Loucy (cell line): ENCODE data around the gene MED29.

Experiments
- H2AFZ ChIP-seq: fragments of 200-600 bp; sonication (generic); 2 replicates; pipeline ENCODE4 v1.6.0; 2016; ENCODE audit warnings: antibody characterized with exemption, mild to moderate bottlenecking, low read length, moderate library complexity
- H3F3A ChIP-seq: fragments of 200-600 bp; 2 replicates; pipeline ENCODE4 v1.6.0; 2016; ENCODE audit warnings: antibody characterized with exemption, low read depth, mild to moderate bottlenecking
- H3K27me3 ChIP-seq: fragments of 200-600 bp; sonication (generic); 2 replicates; pipeline ENCODE4 v1.6.1; 2014; ENCODE audit warnings: low read length, mild to moderate bottlenecking; ENCODE audit not compliant: insufficient read depth, poor library complexity, severe bottlenecking
- H3K36me3 ChIP-seq: fragments of 200-600 bp; sonication (generic); 2 replicates; pipeline ENCODE4 v1.6.1; 2016; ENCODE audit warnings: low read length; ENCODE audit not compliant: insufficient read depth
- H3K4me1 ChIP-seq: fragments of 200-600 bp; sonication (generic); 2 replicates; pipeline ENCODE4 v1.5.1; 2014; ENCODE audit warnings: low read length, mild to moderate bottlenecking; ENCODE audit not compliant: insufficient read depth, poor library complexity, severe bottlenecking
- H3K4me2 ChIP-seq: fragments of 200-600 bp; sonication (generic); 2 replicates; pipeline ENCODE4 v1.6.0; 2014; ENCODE audit warnings: antibody characterized with exemption, low read length, low read depth, mild to moderate bottlenecking; ENCODE audit not compliant: poor library complexity, severe bottlenecking
- H3K4me3 ChIP-seq: fragments of 200-600 bp; sonication (generic); 2 replicates; pipeline ENCODE4 v1.5.1; 2014; ENCODE audit warnings: low read length, mild to moderate bottlenecking, mixed read lengths; ENCODE audit not compliant: poor library complexity, severe bottlenecking
- H3K79me2 ChIP-seq: fragments of 200-600 bp; sonication (generic); 2 replicates; pipeline ENCODE4 v1.6.1; 2014; ENCODE audit warnings: low read length; ENCODE audit not compliant: insufficient read depth
- H3K9ac ChIP-seq: fragments of 200-600 bp; sonication (generic); 2 replicates; pipeline ENCODE4 v1.6.0; 2014; ENCODE audit warnings: mild to moderate bottlenecking, low read depth, low read length, moderate library complexity; ENCODE audit not compliant: poor library complexity, severe bottlenecking
- H3K9me2 ChIP-seq: fragments of 200-600 bp; sonication (generic); replicated peaks from 2 replicates; pipeline ENCODE4 v1.6.1; 2016; ENCODE audit warnings: low read depth, low read length, mixed read lengths
- H3K9me3 ChIP-seq: fragments of 200-600 bp; sonication (generic); 2 replicates; pipeline ENCODE4 v1.6.1; 2014; ENCODE audit warnings: mild to moderate bottlenecking, antibody characterized with exemption, low read length, low read depth; ENCODE audit not compliant: insufficient read depth
- H4K20me1 ChIP-seq: fragments of 200-600 bp; sonication (generic); 2 replicates; pipeline ENCODE4 v1.6.0; 2014; ENCODE audit warnings: antibody characterized with exemption, low read length, mild to moderate bottlenecking; ENCODE audit not compliant: insufficient read depth, poor library complexity, severe bottlenecking
- CTCF ChIP-seq: fragments of 200-600 bp; sonication (generic); conservative IDR thresholded peaks from 2 replicates; pipeline ENCODE4 v1.5.1; 2014; ENCODE audit warnings: mild to moderate bottlenecking, antibody characterized with exemption, low read length
- EZH2phosphoT487 ChIP-seq: fragments of 200-600 bp; IDR thresholded peaks from 2 replicates; pipeline ENCODE4 v1.6.1; 2018; ENCODE audit warnings: antibody characterized with exemption, mild to moderate bottlenecking, moderate library complexity, borderline replicate concordance

MED29 gene

GRCh38 chr19:39355253-39355652 lies 35.9 kb upstream of the MED29 start:
- Histone ChIP-seq H3K9ac (no peak overlapping the region), H3K27me3 (no peaks in the 10 kb centered on the region), H3K9me2 (no peaks in the 10 kb centered on the region), H3K9me3 (no peaks in the 10 kb centered on the region), H4K20me1 (peaks cover 7% of the 10 kb centered on the region), H2AFZ (no peak overlapping the region), H3K79me2 (no peaks in the 10 kb centered on the region; the same call in 1 of the 2 replicates), H3K4me2 (no peak overlapping the region), H3K4me1 (no peaks in the 10 kb centered on the region), H3K4me3 (no peak overlapping the region), H3K36me3 (peaks cover 65% of the 10 kb centered on the region), H3F3A (no peaks in the 10 kb centered on the region)
- no peak for TF ChIP-seq EZH2phosphoT487
- TF ChIP-seq CTCF: no peak

GRCh38 chr19:39356073-39356472 lies 35.1 kb upstream of the MED29 start:
- H3K36me3 ChIP-seq: peaks cover 73% of the 10 kb centered on the region

GRCh38 chr19:39356647-39357046 lies 34.5 kb upstream of the MED29 start:
- TF ChIP-seq EZH2phosphoT487 (no peak), CTCF (no peak)
- H4K20me1 ChIP-seq: peaks cover 5% of the 10 kb centered on the region
- H3K36me3 ChIP-seq: peaks cover 74% of the 10 kb centered on the region
- no peaks in the 10 kb centered on the region for H3K4me1 ChIP-seq
- H3K27me3 ChIP-seq: no peaks in the 10 kb centered on the region
- no peaks in the 10 kb centered on the region for H3K9me3 ChIP-seq
- no peaks in the 10 kb centered on the region; the same call in 1 of the 2 replicates for H3K79me2 ChIP-seq
- no peaks in the 10 kb centered on the region for H3K9me2 ChIP-seq
- no peak overlapping the region for H3K9ac ChIP-seq
- H3K4me2 ChIP-seq: no peak overlapping the region
- H3K4me3 ChIP-seq: no peak overlapping the region
- H2AFZ ChIP-seq: no peak overlapping the region
- H3F3A ChIP-seq: no peaks in the 10 kb centered on the region

More at GRCh38 chr19:39356073-39356472, 35.1 kb upstream of the MED29 start:
- Histone ChIP-seq H3K79me2 (no peaks in the 10 kb centered on the region; the same call in 1 of the 2 replicates), H3K4me3 (no peak overlapping the region), H4K20me1 (peaks cover 7% of the 10 kb centered on the region), H3K27me3 (no peaks in the 10 kb centered on the region), H2AFZ (no peak overlapping the region), H3K4me1 (no peaks in the 10 kb centered on the region), H3K9me2 (no peaks in the 10 kb centered on the region), H3K9me3 (no peaks in the 10 kb centered on the region), H3F3A (no peaks in the 10 kb centered on the region), H3K9ac (no peak overlapping the region), H3K4me2 (no peak overlapping the region)
- TF ChIP-seq CTCF (no peak), EZH2phosphoT487 (no peak)
